ENCODE measurements around the gene NTM. TPM values are rescaled to one million over a fixed set of nuclear protein-coding genes. Genes with fewer than 3 reads are reported as not detected.

The NTM gene
- total and polyA plus RNA-seq, 12 donors: 0.43 to 3.0 (median 1.3) TPM

DNA sequence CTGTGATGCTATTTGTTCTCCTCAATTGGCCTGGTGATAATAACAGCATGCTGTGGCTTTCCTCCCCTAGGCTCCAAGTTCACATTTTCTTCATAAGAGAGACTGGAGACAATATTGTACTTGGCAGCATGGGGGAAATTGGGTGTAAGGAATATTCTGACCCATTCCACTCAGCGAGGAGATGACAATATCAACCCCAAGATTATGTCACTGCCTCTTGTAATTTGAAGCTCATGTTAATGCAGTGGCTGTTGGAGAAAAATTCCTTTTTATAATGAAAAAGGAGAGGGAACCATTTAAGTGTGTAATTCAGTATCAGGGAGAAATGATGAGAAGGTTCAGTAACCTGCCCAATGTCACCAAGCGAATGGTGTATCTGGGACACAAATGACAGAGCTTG lies 665.8 kb downstream of the NTM start:
- H3K36me3 ChIP-seq: no peaks in the 10 kb centered on the region
- intact Hi-C loops (cut with DNase I): loop anchor here in 1 of 10 donors (10.0 kb wide), 1 partner anchor 171 kb away; no protein-coding TSS in a partner anchor
- peaks cover 0 to 11% (median 0%) of the 10 kb centered on the region in 9 donors for H3K4me1 ChIP-seq
- 84 to 87% methylated on average over 2 of the region's 2 CpGs for WGBS, 2 donors
- no peak overlapping the region for H3K27ac ChIP-seq
- H3K4me3 ChIP-seq: no peak overlapping the region
- DNase-seq: no peak
- H3K9me3 ChIP-seq: no peaks in the 10 kb centered on the region
- H3K27me3 ChIP-seq: no peaks in the 10 kb centered on the region
- TF ChIP-seq, protein P1, sequence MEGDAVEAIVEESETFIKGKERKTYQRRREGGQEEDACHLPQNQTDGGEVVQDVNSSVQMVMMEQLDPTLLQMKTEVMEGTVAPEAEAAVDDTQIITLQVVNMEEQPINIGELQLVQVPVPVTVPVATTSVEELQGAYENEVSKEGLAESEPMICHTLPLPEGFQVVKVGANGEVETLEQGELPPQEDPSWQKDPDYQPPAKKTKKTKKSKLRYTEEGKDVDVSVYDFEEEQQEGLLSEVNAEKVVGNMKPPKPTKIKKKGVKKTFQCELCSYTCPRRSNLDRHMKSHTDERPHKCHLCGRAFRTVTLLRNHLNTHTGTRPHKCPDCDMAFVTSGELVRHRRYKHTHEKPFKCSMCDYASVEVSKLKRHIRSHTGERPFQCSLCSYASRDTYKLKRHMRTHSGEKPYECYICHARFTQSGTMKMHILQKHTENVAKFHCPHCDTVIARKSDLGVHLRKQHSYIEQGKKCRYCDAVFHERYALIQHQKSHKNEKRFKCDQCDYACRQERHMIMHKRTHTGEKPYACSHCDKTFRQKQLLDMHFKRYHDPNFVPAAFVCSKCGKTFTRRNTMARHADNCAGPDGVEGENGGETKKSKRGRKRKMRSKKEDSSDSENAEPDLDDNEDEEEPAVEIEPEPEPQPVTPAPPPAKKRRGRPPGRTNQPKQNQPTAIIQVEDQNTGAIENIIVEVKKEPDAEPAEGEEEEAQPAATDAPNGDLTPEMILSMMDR (IDR thresholded peaks at IDR 0.05): no peak
- no peak for ATAC-seq

DNA sequence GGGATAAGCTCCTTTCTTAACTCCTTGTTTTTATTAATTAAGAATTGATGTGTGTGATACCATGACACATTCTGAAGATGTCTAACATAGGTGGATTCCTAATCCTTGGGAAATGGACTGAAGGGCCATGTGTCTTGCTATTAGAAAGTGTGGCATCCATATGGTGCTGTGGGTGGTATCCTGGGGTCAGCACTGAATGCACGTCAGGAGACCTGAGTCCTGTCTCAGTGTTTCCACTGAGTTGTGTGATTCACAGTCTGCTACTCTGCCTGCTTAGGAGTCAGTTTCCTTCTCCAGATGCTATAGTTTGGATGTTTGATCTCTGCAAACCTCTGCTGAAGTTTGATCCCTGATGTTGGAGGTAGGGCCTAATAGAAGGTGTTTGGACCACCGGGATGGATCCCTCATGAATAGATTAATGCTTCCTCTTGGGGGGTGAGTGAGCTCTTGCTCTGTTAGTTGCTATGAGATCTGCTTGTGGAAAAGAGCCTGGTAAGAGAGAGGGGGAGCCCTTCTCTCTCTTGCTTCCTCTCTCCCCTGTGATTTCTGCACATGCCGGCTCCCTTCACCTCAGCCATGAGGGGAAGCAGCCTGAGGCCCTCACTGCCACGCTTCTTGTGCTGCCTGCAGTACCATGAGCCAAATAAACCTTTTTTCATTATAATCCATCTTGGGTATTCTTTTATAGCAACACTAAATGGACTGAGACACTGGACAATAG lies 666.5 kb downstream of the NTM start:
- Histone ChIP-seq H3K9me3 (no peaks in the 10 kb centered on the region), H3K36me3 (no peaks in the 10 kb centered on the region), H3K27ac (no peak overlapping the region), H3K27me3 (no peaks in the 10 kb centered on the region), H3K4me3 (no peak overlapping the region), H3K4me1 (peaks cover 0 to 11% (median 0%) of the 10 kb centered on the region in 9 donors)
- intact Hi-C loops (cut with DNase I): loop anchor here in 1 of 10 donors (10.0 kb wide), 1 partner anchor 172 kb away; no protein-coding TSS in a partner anchor
- no peak for DNase-seq
- ATAC-seq: no peak
- WGBS, 2 donors: 69 to 75% methylated on average over 4 of the region's 4 CpGs
- TF ChIP-seq, protein P1 (IDR thresholded peaks at IDR 0.05): no peak

- TF ChIP-seq, protein P1 (IDR thresholded peaks at IDR 0.05): no peak
- Histone ChIP-seq H3K27me3 (no peaks in the 10 kb centered on the region), H3K27ac (no peak overlapping the region), H3K9me3 (no peaks in the 10 kb centered on the region), H3K4me1 (peaks cover 0 to 10% (median 0%) of the 10 kb centered on the region in 9 donors), H3K36me3 (no peaks in the 10 kb centered on the region), H3K4me3 (no peak overlapping the region)
- DNase-seq (no peak), ATAC-seq (no peak)
- intact Hi-C loops (cut with DNase I): loop anchor here in 1 of 10 donors (10.0 kb wide), 1 partner anchor 173 kb away; no protein-coding TSS in a partner anchor
- 85 to 90% methylated on average over 3 of the region's 3 CpGs for WGBS, 2 donors
Observed at GRCh38 chr11:132037467-132037862, 667.0 kb downstream of the NTM start.

DNA sequence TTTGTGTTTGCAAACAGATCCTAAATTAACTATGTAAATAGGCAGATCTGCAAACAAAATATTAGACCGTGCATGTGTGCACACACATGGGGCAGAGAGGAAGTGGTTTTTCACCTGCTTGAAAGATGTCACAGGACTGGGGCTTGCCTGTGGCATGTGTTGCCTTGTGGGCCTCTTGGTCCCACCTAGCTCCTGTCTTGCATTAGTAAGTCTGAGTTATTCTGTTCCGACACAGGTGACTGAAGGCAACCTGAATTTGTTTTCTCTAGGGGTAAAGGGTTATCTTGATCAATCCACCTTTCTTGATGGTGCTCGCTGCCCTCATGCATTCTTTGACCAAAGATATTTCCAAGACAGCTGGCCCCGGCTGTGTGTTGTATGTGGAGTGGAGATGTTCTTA lies 667.5 kb downstream of the NTM start:
- no peak for DNase-seq
- Histone ChIP-seq H3K4me3 (no peak overlapping the region), H3K9me3 (no peaks in the 10 kb centered on the region), H3K36me3 (no peaks in the 10 kb centered on the region), H3K27me3 (no peaks in the 10 kb centered on the region), H3K27ac (no peak overlapping the region), H3K4me1 (peaks cover 0 to 5% (median 0%) of the 10 kb centered on the region in 9 donors)
- ATAC-seq: no peak
- TF ChIP-seq, protein P1 (IDR thresholded peaks at IDR 0.05): no peak
- WGBS, 2 donors: 80% methylated on average over 4 of the region's 4 CpGs
- intact Hi-C loops (cut with DNase I): loop anchor here in 1 of 10 donors (10.0 kb wide), 1 partner anchor 173 kb away; no protein-coding TSS in a partner anchor
